Stimulated activated CD4-positive, alpha-beta T cell treated with anti-CD3 and anti-CD28 coated beads, Interleukin-1b, Interleukin-23, amount 100 ng/mL, for 24 hours (primary cell): Measurements from ENCODE around the gene CCNL1.
"Not testable (repeated sequence)": the region's sequence is repeated elsewhere in the genome, so short reads cannot be mapped to it uniquely, and the experiment has no call there.

Source experiments
- DNase-seq, 4 experiments: peaks; one replicate each; pipeline ENCODE4 v3.0.0-alpha.2; 2020; ENCODE audit warnings: low read depth in 4 of 4, low spot score in 1 of 4

Gene CCNL1

GRCh38 chr3:157172746-157173145, 12.8 kb upstream of the CCNL1 start:
- no peak for DNase-seq

GRCh38 chr3:157170861-157171260, 10.9 kb upstream of the CCNL1 start:
- no peak for DNase-seq

- DNase-seq = no peak
Measured at GRCh38 chr3:157167371-157168042, 7.6 kb upstream of the CCNL1 start.

GRCh38 chr3:157166561-157166960, 6.6 kb upstream of the CCNL1 start:
- no peak for DNase-seq

GRCh38 chr3:157166115-157166514, 6.2 kb upstream of the CCNL1 start:
- DNase-seq = no peak

GRCh38 chr3:157163217-157163953, 3.4 kb upstream of the CCNL1 start:
- DNase-seq = no peak

GRCh38 chr3:157162620-157163019, 2.7 kb upstream of the CCNL1 start:
- DNase-seq = not testable (repeated sequence)

GRCh38 chr3:157160658-157161424, 894 bp upstream of the CCNL1 start:
- DNase-seq = peak in 3 of 4 experiments; percentile 46 to 52 (median 46)

- DNase-seq = peak; percentile 50 to 71 (median 59)
Measured at GRCh38 chr3:157159037-157159761, 748 bp downstream of the CCNL1 start.

- no peak for DNase-seq
Measured at GRCh38 chr3:157157836-157158235, 2.1 kb downstream of the CCNL1 start.

GRCh38 chr3:157156837-157157635, 2.9 kb downstream of the CCNL1 start:
- DNase-seq = no peak

GRCh38 chr3:157155591-157155990, 4.4 kb downstream of the CCNL1 start:
- DNase-seq = no peak

GRCh38 chr3:157154563-157155330, 5.2 kb downstream of the CCNL1 start:
- DNase-seq = no peak

- DNase-seq = no peak
Measured at GRCh38 chr3:157152930-157153329, 7.0 kb downstream of the CCNL1 start.

- DNase-seq = no peak
Measured at GRCh38 chr3:157152438-157152837, 7.5 kb downstream of the CCNL1 start.

GRCh38 chr3:157151627-157152026, 8.3 kb downstream of the CCNL1 start:
- no peak for DNase-seq

- DNase-seq = no peak
Measured at GRCh38 chr3:157151151-157151550, 8.8 kb downstream of the CCNL1 start.

GRCh38 chr3:157149136-157149696, 10.7 kb downstream of the CCNL1 start:
- no peak for DNase-seq

GRCh38 chr3:157148196-157148889, 11.6 kb downstream of the CCNL1 start:
- DNase-seq = no peak
